ENCODE measurements around the gene USP8. TPM values are rescaled to one million over a fixed set of nuclear protein-coding genes. Genes with fewer than 3 reads are reported as not detected.

The USP8 gene
- total and polyA plus RNA-seq, 2 donors (not counting 1 experiment from before 2014, with no cell fraction given): 25.7 to 126 TPM

DNA sequence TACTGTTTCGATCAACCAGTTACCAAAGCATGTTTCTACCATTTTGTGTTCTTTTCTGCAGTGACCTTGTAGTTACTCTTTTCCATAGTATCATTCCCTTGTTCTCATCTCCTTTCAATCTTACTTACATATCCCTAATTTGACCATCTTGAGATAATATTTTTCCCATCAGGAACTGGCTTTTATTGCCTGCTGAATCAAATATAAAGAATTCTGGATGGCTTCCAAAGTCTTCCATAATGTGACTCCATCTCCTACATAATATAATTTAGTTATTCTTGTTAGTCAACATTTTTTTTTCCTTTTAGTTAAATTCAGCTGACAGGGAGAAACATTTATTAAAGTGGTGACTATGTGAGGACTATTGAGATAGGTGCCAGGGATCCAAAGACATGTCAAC, 7.0 kb downstream of the USP8 start:
- DNase-seq: no peak
- peak overlapping the region in 1 of 2 donors; percentile 28 for H3K27ac ChIP-seq (ENCODE audit: low read length in 2 of 2)
- Mint-ChIP-seq H3K9me3 (ENCODE audit: insufficient read depth) (no peaks in the 10 kb centered on the region), H3K27ac (peak overlapping the region; percentile 41), H3K27me3 (no peaks in the 10 kb centered on the region), H3K4me1 (peaks cover 48% of the 10 kb centered on the region), H3K4me3 (no peak overlapping the region)
- TF ChIP-seq, protein P1, sequence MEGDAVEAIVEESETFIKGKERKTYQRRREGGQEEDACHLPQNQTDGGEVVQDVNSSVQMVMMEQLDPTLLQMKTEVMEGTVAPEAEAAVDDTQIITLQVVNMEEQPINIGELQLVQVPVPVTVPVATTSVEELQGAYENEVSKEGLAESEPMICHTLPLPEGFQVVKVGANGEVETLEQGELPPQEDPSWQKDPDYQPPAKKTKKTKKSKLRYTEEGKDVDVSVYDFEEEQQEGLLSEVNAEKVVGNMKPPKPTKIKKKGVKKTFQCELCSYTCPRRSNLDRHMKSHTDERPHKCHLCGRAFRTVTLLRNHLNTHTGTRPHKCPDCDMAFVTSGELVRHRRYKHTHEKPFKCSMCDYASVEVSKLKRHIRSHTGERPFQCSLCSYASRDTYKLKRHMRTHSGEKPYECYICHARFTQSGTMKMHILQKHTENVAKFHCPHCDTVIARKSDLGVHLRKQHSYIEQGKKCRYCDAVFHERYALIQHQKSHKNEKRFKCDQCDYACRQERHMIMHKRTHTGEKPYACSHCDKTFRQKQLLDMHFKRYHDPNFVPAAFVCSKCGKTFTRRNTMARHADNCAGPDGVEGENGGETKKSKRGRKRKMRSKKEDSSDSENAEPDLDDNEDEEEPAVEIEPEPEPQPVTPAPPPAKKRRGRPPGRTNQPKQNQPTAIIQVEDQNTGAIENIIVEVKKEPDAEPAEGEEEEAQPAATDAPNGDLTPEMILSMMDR (IDR thresholded peaks at IDR 0.05): no peak
- TF ChIP-seq EZH2 (IDR thresholded peaks at IDR 0.05; ENCODE audit: borderline replicate concordance, insufficient read depth, low read depth, low read length, poor library complexity, severe bottlenecking): no peak
- peaks cover 59% of the 10 kb centered on the region for H4K20me1 ChIP-seq (ENCODE audit: control insufficient read depth, insufficient read depth, low read length, poor library complexity, severe bottlenecking)
- POLR2A ChIA-PET: no interaction called here
- no peak overlapping the region for H3K4me2 ChIP-seq (replicated peaks; ENCODE audit: low read depth, low read length, poor library complexity, severe bottlenecking)
- CTCF ChIA-PET: no interaction called here
- H3K9ac ChIP-seq (ENCODE audit: low read length): no peak overlapping the region
- WGBS (ENCODE audit: insufficient coverage): no CpG with 5 or more reads among the region's 1 CpG
- peaks cover 0 to 19% of the 10 kb centered on the region in 2 experiments for H3K36me3 ChIP-seq (replicated peaks in 1 of 2; ENCODE audit: control extremely low read depth in 1 of 2, control insufficient read depth in 1 of 2, extremely low read depth in 1 of 2, insufficient read depth in 2 of 2, low read length in 1 of 2)
- no peaks in the 10 kb centered on the region for H3K27me3 ChIP-seq (replicated peaks in 1 of 4; ENCODE audit: control extremely low read depth in 1 of 4, control insufficient read depth in 3 of 4, insufficient read depth in 4 of 4, low read length in 3 of 4)
- ATAC-seq (ENCODE audit: low read depth): no peak
- H3K9me3 ChIP-seq (ENCODE audit: control extremely low read depth in 1 of 3, control insufficient read depth in 2 of 3, insufficient read depth in 1 of 3, low read length in 2 of 3): no peaks in the 10 kb centered on the region
- H3K79me2 ChIP-seq (ENCODE audit: control insufficient read depth, insufficient read depth, low read length): peaks cover 100% of the 10 kb centered on the region
- H2AFZ ChIP-seq (ENCODE audit: insufficient read depth, low read depth, low read length, poor library complexity, severe bottlenecking): no peak overlapping the region
- H3K4me3 ChIP-seq (ENCODE audit: control extremely low read depth in 1 of 5, extremely low read depth in 1 of 5, insufficient read depth in 1 of 5, low read depth in 2 of 5, low read length in 4 of 5): no peak overlapping the region
- intact Hi-C loops (cut with micrococcal nuclease): no loop called here
- H3K4me1 ChIP-seq (ENCODE audit: control insufficient read depth in 2 of 2, insufficient read depth in 2 of 2, low read length in 2 of 2): peaks cover 2 to 6% of the 10 kb centered on the region in 2 donors

DNA sequence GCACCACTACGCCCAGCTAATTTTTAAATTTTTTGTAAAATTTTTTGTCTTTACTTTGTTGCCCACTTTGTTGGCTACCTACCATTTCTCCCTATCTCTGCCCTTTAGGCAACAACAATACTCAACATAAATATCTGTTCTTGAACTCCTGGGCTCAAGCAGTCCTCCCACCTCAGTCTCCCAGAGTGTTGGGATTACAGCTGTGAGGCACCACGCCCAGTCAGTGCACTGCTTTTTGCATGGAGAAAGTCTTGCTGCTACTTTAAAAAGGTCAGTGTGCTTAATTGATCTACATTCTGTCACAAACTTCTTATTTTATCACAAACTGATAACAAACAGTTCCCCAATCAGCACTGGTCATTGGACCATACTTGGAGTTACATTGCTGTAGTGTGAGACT, 8.0 kb downstream of the USP8 start:
- Histone ChIP-seq H3K4me3 (ENCODE audit: control extremely low read depth in 1 of 5, extremely low read depth in 1 of 5, insufficient read depth in 1 of 5, low read depth in 2 of 5, low read length in 4 of 5) (no peak overlapping the region), H3K27me3 (replicated peaks in 1 of 4; ENCODE audit: control extremely low read depth in 1 of 4, control insufficient read depth in 3 of 4, insufficient read depth in 4 of 4, low read length in 3 of 4) (no peaks in the 10 kb centered on the region), H3K4me1 (ENCODE audit: control insufficient read depth in 2 of 2, insufficient read depth in 2 of 2, low read length in 2 of 2) (peaks cover 0 to 3% of the 10 kb centered on the region in 2 donors), H3K4me2 (replicated peaks; ENCODE audit: low read depth, low read length, poor library complexity, severe bottlenecking) (no peak overlapping the region), H3K79me2 (ENCODE audit: control insufficient read depth, insufficient read depth, low read length) (peaks cover 100% of the 10 kb centered on the region), H2AFZ (ENCODE audit: insufficient read depth, low read depth, low read length, poor library complexity, severe bottlenecking) (no peak overlapping the region), H3K27ac (ENCODE audit: low read length in 2 of 2) (no peak overlapping the region), H3K36me3 (replicated peaks in 1 of 2; ENCODE audit: control extremely low read depth in 1 of 2, control insufficient read depth in 1 of 2, extremely low read depth in 1 of 2, insufficient read depth in 2 of 2, low read length in 1 of 2) (peaks cover 0 to 19% of the 10 kb centered on the region in 2 experiments), H3K9ac (ENCODE audit: low read length) (no peak overlapping the region), H4K20me1 (ENCODE audit: control insufficient read depth, insufficient read depth, low read length, poor library complexity, severe bottlenecking) (peaks cover 57% of the 10 kb centered on the region), H3K9me3 (ENCODE audit: control extremely low read depth in 1 of 3, control insufficient read depth in 2 of 3, insufficient read depth in 1 of 3, low read length in 2 of 3) (no peaks in the 10 kb centered on the region)
- Mint-ChIP-seq H3K4me3 (no peak overlapping the region), H3K27ac (peak overlapping the region; percentile 17), H3K27me3 (no peaks in the 10 kb centered on the region), H3K4me1 (peaks cover 42% of the 10 kb centered on the region), H3K9me3 (ENCODE audit: insufficient read depth) (no peaks in the 10 kb centered on the region)
- intact Hi-C loops (cut with micrococcal nuclease): no loop called here
- DNase-seq (no peak), ATAC-seq (ENCODE audit: low read depth) (no peak)
- TF ChIP-seq, protein P1 (IDR thresholded peaks at IDR 0.05): no peak
- no peak for TF ChIP-seq EZH2 (IDR thresholded peaks at IDR 0.05; ENCODE audit: borderline replicate concordance, insufficient read depth, low read depth, low read length, poor library complexity, severe bottlenecking)
- no CpG with 5 or more reads among the region's 2 CpGs for WGBS (ENCODE audit: insufficient coverage)
- POLR2A ChIA-PET: no interaction called here
- CTCF ChIA-PET: no interaction called here

Measured in B cell (primary cell).